HG02678 (cell line): ENCODE results near the gene TNS1.

ENCODE experiments used
- ATAC-seq: cut with Tn5 transposase; IDR thresholded peaks from one replicate; pipeline ENCODE4 v1.9.1; 2021; ENCODE audit warnings: mild to moderate bottlenecking, moderate library complexity; ENCODE audit not compliant: unreplicated experiment

Gene TNS1

GRCh38 chr2:217803653-217803960, 199.2 kb downstream of the TNS1 start:
- no peak for ATAC-seq

GRCh38 chr2:217802876-217803652, 199.7 kb downstream of the TNS1 start:
- no peak for ATAC-seq

GRCh38 chr2:217802266-217802665, 200.5 kb downstream of the TNS1 start:
- no peak for ATAC-seq

- ATAC-seq = no peak
Observed at GRCh38 chr2:217801711-217802110, 201.1 kb downstream of the TNS1 start.

DNA sequence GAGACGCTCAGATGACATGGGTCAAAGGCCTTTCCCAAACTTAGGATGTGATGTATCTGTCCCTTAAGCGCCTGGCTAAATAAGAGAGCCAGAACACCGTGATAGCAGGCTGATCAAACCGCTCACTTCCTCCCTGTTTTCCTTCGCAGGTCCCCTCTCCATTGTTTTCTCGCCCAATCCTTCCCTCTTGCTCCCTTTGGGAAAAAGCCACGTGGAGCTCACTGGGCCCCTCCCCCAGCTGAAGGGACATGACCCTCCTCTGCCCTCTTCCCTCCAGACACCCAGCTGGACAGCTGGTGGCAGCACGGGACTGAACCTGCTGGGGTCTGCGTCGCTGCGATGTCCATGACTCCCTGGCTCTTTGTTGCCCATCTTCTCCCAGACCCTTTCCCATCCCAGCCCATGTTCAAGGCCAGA, 201.7 kb downstream of the TNS1 start:
- no peak for ATAC-seq

DNA sequence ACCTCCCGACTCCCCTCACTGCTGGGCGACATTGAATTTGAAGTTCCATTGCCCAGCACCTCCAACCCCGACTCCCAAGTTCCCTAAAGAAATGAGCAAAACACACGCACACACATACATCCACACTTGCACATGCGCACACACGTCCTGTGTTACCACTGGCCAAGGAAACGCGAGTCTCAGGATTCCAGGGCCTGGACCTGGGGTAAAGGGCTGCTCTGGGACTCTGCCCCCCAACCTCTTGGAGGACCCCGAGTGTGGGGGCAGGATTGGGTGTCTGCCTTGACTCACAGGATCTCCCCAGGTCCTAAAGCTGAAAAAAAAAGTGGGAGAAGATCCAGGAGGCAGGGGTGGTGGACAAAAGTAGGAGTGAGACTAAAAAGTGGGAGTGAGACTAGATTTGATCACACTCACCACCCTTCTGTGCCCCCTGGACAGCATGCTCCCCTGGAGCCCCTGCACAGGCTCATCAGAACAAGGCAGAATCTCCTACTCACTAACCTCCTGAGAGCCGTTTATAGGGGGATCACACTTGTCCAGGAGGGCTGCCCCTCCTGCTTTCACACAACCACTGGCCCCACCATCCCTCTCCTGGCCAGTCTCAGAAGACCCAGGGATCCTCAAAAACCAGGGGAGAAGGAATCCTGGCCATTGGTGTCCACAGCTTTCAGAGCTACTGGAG, 202.2 kb downstream of the TNS1 start:
- ATAC-seq = no peak

DNA sequence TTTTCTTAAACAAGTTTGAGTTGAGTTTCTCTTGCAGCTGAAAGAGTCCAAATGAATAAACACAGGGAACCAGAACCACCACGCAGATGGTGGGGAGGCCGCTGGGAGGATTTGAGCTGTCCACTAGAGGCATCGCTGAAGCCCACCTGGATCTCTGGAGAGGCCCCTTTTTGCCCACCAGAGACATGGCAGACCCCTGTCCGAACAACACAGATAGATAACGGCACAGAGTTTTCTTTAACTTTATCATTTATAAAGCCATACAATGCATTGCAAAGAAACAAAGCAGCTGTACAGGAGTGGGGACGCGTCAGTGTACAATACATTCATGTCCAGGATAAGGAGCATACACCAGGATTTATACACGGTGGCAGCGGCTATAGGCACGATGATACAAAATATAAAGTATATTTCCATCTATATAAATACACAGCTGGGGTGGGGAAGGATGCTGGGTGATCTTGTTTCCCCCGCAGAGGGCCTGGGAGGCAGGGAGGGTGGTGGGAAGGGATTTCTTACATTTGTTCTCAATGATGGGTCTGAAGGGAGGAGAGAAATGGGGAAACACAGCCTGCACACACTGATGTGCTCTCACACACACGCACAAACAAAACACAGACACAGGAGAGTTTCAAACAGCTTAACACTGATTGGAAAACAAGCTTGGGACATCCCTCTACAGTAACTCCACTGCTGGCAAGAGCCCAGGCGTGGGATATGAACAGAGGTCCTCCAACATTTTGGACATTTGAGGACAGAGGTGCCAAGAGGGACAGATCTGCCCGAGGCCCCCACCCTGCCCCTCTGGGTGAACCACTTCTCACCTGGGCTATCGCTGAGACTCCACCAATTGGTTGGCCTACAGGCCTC, 203.0 kb downstream of the TNS1 start:
- no peak for ATAC-seq

GRCh38 chr2:217798743-217799562, 203.8 kb downstream of the TNS1 start:
- no peak for ATAC-seq

- no peak for ATAC-seq
Observed at GRCh38 chr2:217798191-217798590, 204.6 kb downstream of the TNS1 start.

DNA sequence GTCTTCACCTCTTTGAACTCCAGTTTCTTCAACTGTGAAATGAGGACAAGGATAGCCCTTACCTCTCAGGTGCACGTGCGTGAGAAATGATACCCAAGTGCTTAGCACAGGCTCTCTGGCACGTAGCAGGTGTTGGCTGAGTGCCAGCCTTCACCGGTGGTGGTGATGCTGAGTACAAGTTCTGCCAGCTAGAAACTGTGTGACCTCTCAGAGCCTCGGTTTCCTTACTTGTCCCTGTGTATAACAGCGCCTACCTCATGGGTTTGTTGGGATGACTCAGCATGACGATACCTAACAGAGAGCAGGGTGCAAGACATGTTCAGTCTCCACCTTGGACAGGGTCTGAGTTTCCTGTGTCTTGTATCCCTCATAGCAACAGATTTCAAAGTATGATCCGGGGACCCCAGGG, 205.1 kb downstream of the TNS1 start:
- no peak for ATAC-seq

GRCh38 chr2:217797165-217797564, 205.6 kb downstream of the TNS1 start:
- ATAC-seq = no peak

DNA sequence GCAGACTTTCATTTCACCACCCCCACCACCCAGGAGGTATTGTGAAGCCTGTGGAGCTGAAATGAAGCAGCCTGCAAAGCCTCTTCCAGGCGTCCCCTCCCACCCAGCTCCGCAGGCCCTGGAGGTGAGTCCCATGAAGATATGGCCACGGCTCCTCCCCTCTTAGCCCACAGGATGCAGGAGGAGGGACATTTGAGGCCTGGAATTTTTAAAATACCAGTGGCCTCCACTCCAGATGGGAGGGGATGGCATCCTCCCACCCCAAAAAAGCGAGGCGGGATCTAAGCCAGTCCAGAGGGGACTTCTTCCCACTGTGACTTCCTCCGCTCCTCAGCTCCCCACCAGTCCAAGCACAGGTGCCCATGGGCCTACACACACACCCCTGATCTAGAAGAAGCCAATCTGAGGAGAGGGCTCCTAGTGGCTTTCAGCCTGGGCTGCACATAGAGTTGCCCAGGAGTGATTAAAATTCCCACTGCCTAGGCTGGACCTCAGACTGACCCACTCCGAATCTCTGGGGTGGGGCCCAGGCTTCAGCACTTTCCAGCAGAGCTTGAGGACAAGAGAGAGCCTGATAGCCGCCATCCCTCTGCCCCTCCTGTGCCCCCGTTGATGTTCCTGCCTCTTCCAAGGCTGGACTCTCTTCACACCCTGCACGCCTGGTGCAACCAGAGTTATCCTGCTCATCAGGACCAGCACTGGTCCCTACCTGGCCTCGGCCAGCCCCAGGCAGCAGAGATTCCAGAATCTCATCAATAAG, 206.9 kb downstream of the TNS1 start:
- ATAC-seq = no peak

GRCh38 chr2:217795067-217795466, 207.7 kb downstream of the TNS1 start:
- ATAC-seq = no peak

DNA sequence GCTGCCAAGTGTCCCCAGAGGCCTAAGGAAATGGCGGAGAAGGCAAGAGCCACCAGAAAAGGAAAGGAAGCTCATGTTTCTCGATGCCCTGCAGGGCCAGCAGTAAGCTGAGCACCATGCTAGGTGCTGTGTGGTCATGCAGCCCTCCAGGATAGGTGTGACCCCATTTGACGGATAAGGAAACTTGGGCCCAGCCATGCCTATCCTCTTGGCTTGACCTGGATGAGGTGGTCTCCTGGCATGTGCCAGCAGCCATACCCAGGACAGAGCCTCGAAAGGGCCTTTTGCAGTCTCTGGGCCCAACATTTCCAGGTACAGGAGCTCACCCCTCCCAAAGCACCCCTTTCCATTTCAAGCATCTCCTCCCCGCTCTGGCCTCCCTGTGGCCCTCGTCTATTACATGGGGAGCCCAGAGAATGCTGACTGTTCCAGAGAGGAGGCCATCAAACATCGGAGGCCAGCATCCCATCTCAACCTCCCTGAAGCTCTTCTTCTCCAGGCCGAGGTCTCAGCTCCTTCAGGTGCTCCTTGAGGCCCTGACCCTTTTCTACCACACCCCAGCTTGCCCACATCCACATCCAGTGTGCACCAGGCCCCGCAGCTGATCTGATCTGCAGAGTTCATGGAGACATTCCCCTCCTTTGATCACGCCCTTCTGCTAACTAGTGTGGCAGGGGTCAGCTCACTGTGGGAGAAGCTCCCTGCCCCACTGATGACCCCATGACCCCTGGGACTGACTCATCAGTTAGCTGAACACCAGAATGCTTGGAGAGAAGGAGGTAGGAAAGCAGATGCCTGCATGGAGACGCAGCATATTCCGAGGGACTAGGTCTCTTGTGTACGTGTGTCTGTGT, 208.4 kb downstream of the TNS1 start:
- no peak for ATAC-seq

DNA sequence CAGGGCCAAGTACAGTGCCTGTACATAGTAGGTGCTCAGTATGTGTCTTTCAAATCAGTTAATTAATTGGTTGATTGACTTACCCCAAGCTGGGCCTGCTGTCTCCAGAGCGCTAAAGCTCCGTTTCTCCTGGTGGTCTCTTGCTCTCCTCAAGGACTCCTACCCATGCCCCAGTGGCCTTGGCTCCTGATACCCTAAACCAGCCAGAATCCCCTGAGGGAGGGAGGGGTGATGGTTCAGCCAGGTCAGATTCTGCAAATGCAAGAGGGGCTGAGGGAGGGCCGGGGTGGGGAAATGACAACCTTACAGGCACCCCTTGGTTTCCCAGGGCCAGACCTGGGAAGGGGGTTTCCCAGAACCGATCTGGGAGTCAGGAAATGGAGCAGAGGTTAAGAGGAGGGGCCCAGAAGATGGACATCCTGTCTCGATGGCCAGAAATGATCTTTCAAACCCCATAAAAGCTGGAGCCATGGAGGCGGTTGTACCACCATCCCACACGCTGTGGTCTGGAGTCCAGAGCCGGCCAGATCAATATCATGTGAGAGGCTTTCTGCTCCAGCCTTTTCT, 209.1 kb downstream of the TNS1 start:
- no peak for ATAC-seq

- no peak for ATAC-seq
Observed at GRCh38 chr2:217792626-217793527, 209.9 kb downstream of the TNS1 start.

DNA sequence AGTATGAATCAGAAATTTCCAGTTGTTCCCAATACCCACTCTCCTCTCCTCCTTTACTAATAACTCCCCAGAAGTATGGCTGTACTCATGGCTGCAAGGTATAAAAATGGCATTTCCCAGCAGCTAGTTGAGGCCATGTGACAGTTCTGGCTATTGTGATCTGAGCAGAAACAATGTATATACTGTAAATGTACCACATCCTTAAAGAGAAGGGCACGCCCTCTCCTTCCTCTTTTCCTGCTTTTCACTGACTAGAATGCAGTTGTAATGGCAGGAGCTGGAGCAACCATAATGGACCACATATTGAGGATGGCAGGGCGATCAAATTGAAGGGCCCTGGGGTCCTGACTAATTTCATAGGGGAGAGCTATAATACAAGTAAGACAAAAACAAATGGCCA, 211.2 kb downstream of the TNS1 start:
- ATAC-seq = no peak
